Uterus (tissue), 2 donors: ENCODE results near the gene SELPLG.

Experiments
- CTCF ChIP-seq, 4 experiments: fragments of 200-600 bp in 2 of 4; fragments of 450-650 bp in 2 of 4; sonication (generic) in 2 of 4; IDR thresholded peaks; one replicate each; pipeline ENCODE4 v1.5.1; 2016 to 2019; ENCODE audit warnings: antibody characterized with exemption in 4 of 4, mild to moderate bottlenecking in 2 of 4, moderate library complexity in 1 of 4
- POLR2A ChIP-seq, 2 donors: fragments of 450-650 bp; IDR thresholded peaks; one replicate each; pipeline ENCODE4 v1.6.1; 2016; ENCODE audit warnings: antibody characterized with exemption in 2 of 2, mild to moderate bottlenecking in 1 of 2, moderate library complexity in 1 of 2

DNA sequence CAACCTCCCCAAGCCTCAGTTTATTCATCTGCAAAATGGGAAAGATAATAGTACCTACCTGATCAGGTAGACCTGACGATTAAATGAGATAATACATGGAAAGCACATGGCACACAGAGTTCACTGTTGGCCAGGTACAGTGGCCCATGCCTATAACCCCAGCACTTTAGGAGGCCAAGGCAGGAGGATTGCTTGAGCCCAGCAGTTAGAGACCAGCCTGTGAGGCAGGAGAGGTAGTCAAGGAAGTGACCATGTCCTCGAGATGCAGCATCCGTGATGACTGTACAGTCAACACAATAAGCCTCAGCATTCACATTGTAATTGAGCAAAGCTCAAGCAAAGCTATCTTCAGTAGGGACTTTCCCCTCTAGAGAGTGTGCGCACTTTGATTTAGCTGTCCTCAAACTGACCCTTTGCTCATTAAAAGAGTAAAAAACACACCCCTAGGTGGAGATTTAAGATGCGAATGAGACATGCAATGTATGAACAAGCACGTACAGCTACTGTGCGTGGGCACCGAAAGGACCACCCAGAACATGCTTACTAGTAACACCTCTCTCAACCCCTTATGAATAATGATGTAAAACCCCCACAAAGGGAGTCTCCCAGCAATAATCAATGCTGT is 61.4 kb downstream of the SELPLG start:
- no peak for TF ChIP-seq CTCF (IDR thresholded peaks at IDR 0.05)
- TF ChIP-seq POLR2A (IDR thresholded peaks at IDR 0.05) = no peak
